Gastroesophageal sphincter (tissue), 3 donors: ENCODE results near the gene VLDLR.

Source experiments
- EP300 ChIP-seq: sonication (generic); formaldehyde crosslinking; IDR thresholded peaks from one replicate; pipeline ENCODE4 v1.6.1; 2017; ENCODE audit warnings: antibody characterized with exemption, mild to moderate bottlenecking
- POLR2A ChIP-seq, 2 donors: fragments of 450-650 bp; IDR thresholded peaks; one replicate each; pipeline ENCODE4 v1.6.1; 2017; ENCODE audit warnings: antibody characterized with exemption in 2 of 2, mild to moderate bottlenecking in 2 of 2, moderate library complexity in 1 of 2
- POLR2AphosphoS5 ChIP-seq: sonication (generic); formaldehyde crosslinking; IDR thresholded peaks from one replicate; pipeline ENCODE4 v1.6.1; 2017; ENCODE audit warnings: antibody characterized with exemption
- TF ChIP-seq, protein P1 (sequence below), 4 experiments: fragments of 200-600 bp in 2 of 4; fragments of 450-650 bp in 2 of 4; sonication (generic) in 1 of 4; IDR thresholded peaks; one replicate each; pipeline ENCODE4 v1.5.1; 2017 to 2019; ENCODE audit warnings: antibody characterized with exemption in 4 of 4, mild to moderate bottlenecking in 2 of 4, moderate library complexity in 2 of 4

DNA sequence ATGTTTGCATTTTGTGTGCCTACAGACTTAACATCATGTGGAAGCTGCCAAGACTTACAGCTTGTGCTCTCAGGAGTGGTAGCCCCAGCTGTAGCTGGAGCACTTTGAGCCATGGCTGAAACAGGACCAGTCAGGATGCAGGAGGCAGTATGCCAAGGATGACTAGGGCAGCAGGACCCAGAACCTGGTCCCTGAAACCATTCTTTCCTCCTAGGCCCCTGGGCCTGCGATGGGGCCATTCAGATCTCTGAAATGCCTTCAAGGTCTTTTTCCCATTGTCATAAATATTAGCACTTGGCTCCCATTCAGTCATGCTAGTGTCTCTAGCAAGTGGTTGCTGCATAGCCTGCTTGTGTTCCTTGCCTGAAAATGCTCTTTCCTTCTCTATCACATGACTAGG, 29.6 kb upstream of the VLDLR start:
- TF ChIP-seq, protein P1, sequence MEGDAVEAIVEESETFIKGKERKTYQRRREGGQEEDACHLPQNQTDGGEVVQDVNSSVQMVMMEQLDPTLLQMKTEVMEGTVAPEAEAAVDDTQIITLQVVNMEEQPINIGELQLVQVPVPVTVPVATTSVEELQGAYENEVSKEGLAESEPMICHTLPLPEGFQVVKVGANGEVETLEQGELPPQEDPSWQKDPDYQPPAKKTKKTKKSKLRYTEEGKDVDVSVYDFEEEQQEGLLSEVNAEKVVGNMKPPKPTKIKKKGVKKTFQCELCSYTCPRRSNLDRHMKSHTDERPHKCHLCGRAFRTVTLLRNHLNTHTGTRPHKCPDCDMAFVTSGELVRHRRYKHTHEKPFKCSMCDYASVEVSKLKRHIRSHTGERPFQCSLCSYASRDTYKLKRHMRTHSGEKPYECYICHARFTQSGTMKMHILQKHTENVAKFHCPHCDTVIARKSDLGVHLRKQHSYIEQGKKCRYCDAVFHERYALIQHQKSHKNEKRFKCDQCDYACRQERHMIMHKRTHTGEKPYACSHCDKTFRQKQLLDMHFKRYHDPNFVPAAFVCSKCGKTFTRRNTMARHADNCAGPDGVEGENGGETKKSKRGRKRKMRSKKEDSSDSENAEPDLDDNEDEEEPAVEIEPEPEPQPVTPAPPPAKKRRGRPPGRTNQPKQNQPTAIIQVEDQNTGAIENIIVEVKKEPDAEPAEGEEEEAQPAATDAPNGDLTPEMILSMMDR (IDR thresholded peaks at IDR 0.05), result no peak
- no peak for TF ChIP-seq POLR2A (IDR thresholded peaks at IDR 0.05)
- TF ChIP-seq EP300, result no peak
- TF ChIP-seq POLR2AphosphoS5, result no peak
